ENCODE measurements around the gene PTPN22.

The PTPN22 gene

GRCh38 chr1:113871597-113872113 lies at the start of gene PTPN22:
TSS of gene PTPN22 (minus strand) at chr1:113871712.
- TF ChIP-seq GATA3 (IDR thresholded peaks at IDR 0.05; ENCODE audit: low read depth, low read length) (no peak), GATA2 (IDR thresholded peaks at IDR 0.05; ENCODE audit: low read depth, low read length) (no peak)

GRCh38 chr1:113918243-113918642 lies 46.7 kb upstream of the PTPN22 start:
- TF ChIP-seq GATA3 (IDR thresholded peaks at IDR 0.05; ENCODE audit: low read depth, low read length) (no peak), GATA2 (IDR thresholded peaks at IDR 0.05; ENCODE audit: low read depth, low read length) (no peak)

GRCh38 chr1:113917400-113918082 lies 46.0 kb upstream of the PTPN22 start:
- no peak for TF ChIP-seq GATA3 (IDR thresholded peaks at IDR 0.05; ENCODE audit: low read depth, low read length)

GRCh38 chr1:113916974-113917373 lies 45.5 kb upstream of the PTPN22 start:
- TF ChIP-seq GATA3 (IDR thresholded peaks at IDR 0.05; ENCODE audit: low read depth, low read length), result no peak

GRCh38 chr1:113913887-113914664 lies 42.6 kb upstream of the PTPN22 start:
- TF ChIP-seq GATA3 (IDR thresholded peaks at IDR 0.05; ENCODE audit: low read depth, low read length), result no peak
- TF ChIP-seq GATA2 (IDR thresholded peaks at IDR 0.05; ENCODE audit: low read depth, low read length), result no peak

- no peak for TF ChIP-seq GATA3 (IDR thresholded peaks at IDR 0.05; ENCODE audit: low read depth, low read length)
- TF ChIP-seq GATA2 (IDR thresholded peaks at IDR 0.05; ENCODE audit: low read depth, low read length), result no peak
Observed at GRCh38 chr1:113913312-113913668, 41.8 kb upstream of the PTPN22 start.

- TF ChIP-seq GATA3 (IDR thresholded peaks at IDR 0.05; ENCODE audit: low read depth, low read length) (no peak), GATA2 (IDR thresholded peaks at IDR 0.05; ENCODE audit: low read depth, low read length) (no peak)
Observed at GRCh38 chr1:113912594-113913311, 41.2 kb upstream of the PTPN22 start.

GRCh38 chr1:113905435-113905861 lies 33.9 kb upstream of the PTPN22 start:
- TF ChIP-seq GATA3 (IDR thresholded peaks at IDR 0.05; ENCODE audit: low read depth, low read length), result no peak
- TF ChIP-seq GATA2 (IDR thresholded peaks at IDR 0.05; ENCODE audit: low read depth, low read length), result no peak

- TF ChIP-seq GATA2 (IDR thresholded peaks at IDR 0.05; ENCODE audit: low read depth, low read length) (no peak; the same call in 1 of the 2 replicates), GATA3 (IDR thresholded peaks at IDR 0.05; ENCODE audit: low read depth, low read length) (no peak)
Observed at GRCh38 chr1:113904674-113905434, 33.3 kb upstream of the PTPN22 start, which contains the start of the genes AP4B1 and DCLRE1B. TSS of gene AP4B1 (minus strand) at chr1:113904799. CDS start at chr1:113904717, 82 bp downstream. TSS of gene DCLRE1B (plus strand) at chr1:113905326. CDS start at chr1:113905587, 261 bp downstream.

- TF ChIP-seq GATA2 (IDR thresholded peaks at IDR 0.05; ENCODE audit: low read depth, low read length), result no peak
- no peak for TF ChIP-seq GATA3 (IDR thresholded peaks at IDR 0.05; ENCODE audit: low read depth, low read length)
Observed at GRCh38 chr1:113904293-113904673, 32.8 kb upstream of the PTPN22 start.

GRCh38 chr1:113903501-113904292 lies 32.2 kb upstream of the PTPN22 start:
- no peak for TF ChIP-seq GATA2 (IDR thresholded peaks at IDR 0.05; ENCODE audit: low read depth, low read length)

GRCh38 chr1:113901191-113901590 lies 29.7 kb upstream of the PTPN22 start:
- no peak for TF ChIP-seq GATA3 (IDR thresholded peaks at IDR 0.05; ENCODE audit: low read depth, low read length)
- TF ChIP-seq GATA2 (IDR thresholded peaks at IDR 0.05; ENCODE audit: low read depth, low read length), result no peak

- TF ChIP-seq GATA3 (IDR thresholded peaks at IDR 0.05; ENCODE audit: low read depth, low read length) (no peak), GATA2 (IDR thresholded peaks at IDR 0.05; ENCODE audit: low read depth, low read length) (no peak)
Observed at GRCh38 chr1:113899111-113899510, 27.6 kb upstream of the PTPN22 start.

Measured in SH-SY5Y (cell line).